Tibial nerve (tissue), 4 donors: ENCODE measurements around the gene CRYBB1. TPM values are rescaled to one million over a fixed set of nuclear protein-coding genes. Genes with fewer than 3 reads are reported as not detected.

ENCODE experiments used
- DNase-seq, 2 donors: peaks; one replicate each; pipeline ENCODE4 v3.0.0-alpha.2; 2019; ENCODE audit warnings: low spot score in 2 of 2
- H3K27ac ChIP-seq, 4 donors: fragments of 200-600 bp; sonication (generic) in 3 of 4; one replicate each; pipeline ENCODE4 v1.5.1; 2017 to 2019; ENCODE audit warnings: mild to moderate bottlenecking in 1 of 4
- H3K27me3 ChIP-seq, 2 donors: fragments of 200-600 bp; sonication (generic) in 1 of 2; one replicate each; pipeline versions ENCODE4 v1.5.1 to v1.6.0; 2017 to 2019
- H3K36me3 ChIP-seq, 3 donors: fragments of 200-600 bp; sonication (generic); one replicate each; pipeline ENCODE4 v1.5.1; 2018 to 2019
- H3K4me1 ChIP-seq, 4 donors: fragments of 200-600 bp; sonication (generic) in 3 of 4; one replicate each; pipeline ENCODE4 v1.5.1; 2017 to 2019
- H3K4me3 ChIP-seq, 4 donors: fragments of 200-600 bp; sonication (generic) in 3 of 4; one replicate each; pipeline ENCODE4 v1.5.1; 2017 to 2019; ENCODE audit warnings: mild to moderate bottlenecking in 1 of 4, moderate library complexity in 1 of 4
- H3K9me3 ChIP-seq, 4 donors: fragments of 200-600 bp; sonication (generic) in 3 of 4; one replicate each; pipeline ENCODE4 v1.5.1; 2017 to 2019
- EP300 ChIP-seq, 2 donors: sonication (generic); formaldehyde crosslinking; IDR thresholded peaks; one replicate each; pipeline ENCODE4 v1.6.1; 2017; ENCODE audit warnings: antibody characterized with exemption in 2 of 2, mild to moderate bottlenecking in 1 of 2
- POLR2A ChIP-seq, 2 donors: fragments of 450-650 bp; IDR thresholded peaks; one replicate each; pipeline ENCODE4 v1.6.1; 2017; ENCODE audit warnings: antibody characterized with exemption in 2 of 2, mild to moderate bottlenecking in 2 of 2, moderate library complexity in 2 of 2
- WGBS, 2 donors: methylation state at CpG; one replicate each; pipeline ENCODE4 v1.1.5; 2018; 5-methylcytosine and 5-hydroxymethylcytosine counted together
- total RNA-seq, 4 donors: library from RNA; depleted of rRNA; stranded (reverse); fragments of >200 nt; gene quantifications; one replicate each; pipeline ENCODE4 v1.1.0, GENCODE V29; 2016
- TF ChIP-seq, protein P1 (sequence below), 5 experiments: fragments of 200-600 bp in 3 of 5; fragments of 450-650 bp in 2 of 5; sonication (generic) in 3 of 5; IDR thresholded peaks; one replicate each; pipeline ENCODE4 v1.5.1; 2016 to 2019; ENCODE audit warnings: antibody characterized with exemption in 5 of 5, mild to moderate bottlenecking in 3 of 5, moderate library complexity in 2 of 5

The CRYBB1 gene
- total RNA-seq, 4 donors from 2014 or later, result 0.84 to 4.8 (median 1.8) TPM

DNA sequence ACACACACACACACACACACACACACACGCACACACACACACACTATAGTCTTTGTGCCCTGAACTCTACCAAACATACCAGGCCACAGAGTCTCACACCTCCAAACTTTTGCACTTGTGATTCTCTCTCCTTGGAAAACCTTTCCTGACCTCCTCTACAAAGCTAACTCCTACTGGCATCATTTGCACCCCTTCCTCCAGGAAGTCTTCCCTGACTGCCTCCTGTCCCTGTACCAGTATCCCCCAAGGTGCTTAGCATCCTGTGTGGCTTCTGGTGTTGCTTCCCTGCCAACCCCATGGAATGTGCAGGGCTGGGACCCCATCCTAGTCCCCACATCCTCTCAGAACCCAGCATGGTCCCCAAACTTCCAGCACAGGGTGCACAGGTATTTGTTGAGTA lies 36.8 kb downstream of the CRYBB1 start:
- Histone ChIP-seq H3K27ac (no peak overlapping the region), H3K4me1 (peaks cover 0 to 13% (median 6%) of the 10 kb centered on the region in 4 donors), H3K4me3 (no peak overlapping the region), H3K27me3 (no peaks in the 10 kb centered on the region), H3K36me3 (peaks cover 0 to 12% (median 0%) of the 10 kb centered on the region in 3 donors), H3K9me3 (no peaks in the 10 kb centered on the region)
- no peak for DNase-seq
- TF ChIP-seq POLR2A (IDR thresholded peaks at IDR 0.05) (no peak), EP300 (IDR thresholded peaks at IDR 0.05) (no peak)
- TF ChIP-seq, protein P1, sequence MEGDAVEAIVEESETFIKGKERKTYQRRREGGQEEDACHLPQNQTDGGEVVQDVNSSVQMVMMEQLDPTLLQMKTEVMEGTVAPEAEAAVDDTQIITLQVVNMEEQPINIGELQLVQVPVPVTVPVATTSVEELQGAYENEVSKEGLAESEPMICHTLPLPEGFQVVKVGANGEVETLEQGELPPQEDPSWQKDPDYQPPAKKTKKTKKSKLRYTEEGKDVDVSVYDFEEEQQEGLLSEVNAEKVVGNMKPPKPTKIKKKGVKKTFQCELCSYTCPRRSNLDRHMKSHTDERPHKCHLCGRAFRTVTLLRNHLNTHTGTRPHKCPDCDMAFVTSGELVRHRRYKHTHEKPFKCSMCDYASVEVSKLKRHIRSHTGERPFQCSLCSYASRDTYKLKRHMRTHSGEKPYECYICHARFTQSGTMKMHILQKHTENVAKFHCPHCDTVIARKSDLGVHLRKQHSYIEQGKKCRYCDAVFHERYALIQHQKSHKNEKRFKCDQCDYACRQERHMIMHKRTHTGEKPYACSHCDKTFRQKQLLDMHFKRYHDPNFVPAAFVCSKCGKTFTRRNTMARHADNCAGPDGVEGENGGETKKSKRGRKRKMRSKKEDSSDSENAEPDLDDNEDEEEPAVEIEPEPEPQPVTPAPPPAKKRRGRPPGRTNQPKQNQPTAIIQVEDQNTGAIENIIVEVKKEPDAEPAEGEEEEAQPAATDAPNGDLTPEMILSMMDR (IDR thresholded peaks at IDR 0.05), result no peak
- 0 to 35% methylated on average over 1 of the region's 1 CpG for WGBS, 2 donors

DNA sequence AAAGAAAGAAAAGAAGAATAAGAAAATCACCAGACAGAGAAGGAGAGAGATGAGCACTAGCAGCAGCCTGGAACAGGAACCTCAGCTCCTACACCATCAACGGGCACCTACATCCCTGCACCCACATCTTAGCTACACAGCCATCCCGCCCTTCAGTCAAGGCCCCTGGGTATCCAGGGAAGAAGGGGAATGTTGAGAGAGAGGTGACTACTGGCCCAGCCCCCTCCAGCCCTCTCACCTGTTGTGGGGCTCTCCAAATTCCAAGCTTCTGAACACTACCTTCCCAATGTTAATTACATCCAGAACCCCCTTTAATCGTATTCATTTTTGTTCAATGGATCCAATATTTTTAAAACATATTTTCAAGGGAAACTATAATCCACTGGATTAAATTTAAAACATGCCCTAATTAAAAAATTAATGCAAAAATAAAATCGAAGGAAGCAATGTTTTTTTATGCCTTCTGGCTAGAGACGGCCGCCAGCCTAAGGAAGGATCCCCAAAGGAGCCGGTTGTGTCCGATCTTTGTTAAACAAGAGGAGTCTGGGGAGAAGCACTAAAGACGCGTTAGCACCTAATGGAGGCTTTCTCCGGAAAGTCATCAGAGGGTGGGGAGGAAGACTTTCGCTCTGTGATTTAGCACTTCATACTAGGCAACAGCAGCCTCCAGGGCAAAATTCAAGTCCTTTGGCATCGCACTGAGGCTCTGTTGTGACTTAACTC lies 37.4 kb downstream of the CRYBB1 start:
- Histone ChIP-seq H3K27ac (no peak overlapping the region), H3K4me1 (peaks cover 0 to 17% (median 4%) of the 10 kb centered on the region in 4 donors), H3K9me3 (no peaks in the 10 kb centered on the region), H3K4me3 (no peak overlapping the region), H3K36me3 (peaks cover 0 to 12% (median 0%) of the 10 kb centered on the region in 3 donors), H3K27me3 (no peaks in the 10 kb centered on the region)
- TF ChIP-seq EP300 (IDR thresholded peaks at IDR 0.05) (no peak), POLR2A (IDR thresholded peaks at IDR 0.05) (no peak)
- TF ChIP-seq, protein P1 (IDR thresholded peaks at IDR 0.05), result no peak
- no peak for DNase-seq
- WGBS, 2 donors, result 59 to 62% methylated on average over 13 of the region's 13 CpGs

DNA sequence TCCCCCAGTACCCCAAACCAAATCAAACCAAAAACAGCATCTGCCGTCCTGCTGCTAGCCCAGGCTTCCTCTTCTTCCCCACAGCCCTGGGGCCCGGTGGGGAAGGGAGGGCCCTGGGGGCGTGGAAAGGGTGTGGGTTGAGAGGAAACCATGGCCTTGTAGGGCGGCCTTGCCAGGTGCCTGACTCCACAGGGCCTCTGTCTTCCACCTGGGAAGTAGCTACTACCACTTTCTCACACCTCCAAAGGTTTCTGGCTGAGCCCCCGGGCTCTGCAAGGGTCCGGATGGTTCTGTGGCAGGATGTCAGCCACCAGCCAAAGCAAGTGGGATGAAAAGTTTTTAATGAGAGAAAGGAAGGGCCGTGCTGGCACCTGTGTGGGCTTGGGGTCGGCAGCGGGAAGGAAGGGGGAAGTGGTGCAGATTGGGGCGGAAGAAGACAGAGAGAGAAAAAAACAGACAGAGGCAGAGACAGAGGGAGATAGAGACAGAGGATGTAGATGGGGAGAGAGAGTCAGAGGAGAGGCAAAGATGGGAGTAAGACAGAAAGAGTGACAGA lies 38.4 kb downstream of the CRYBB1 start:
- H3K27ac ChIP-seq, result no peak overlapping the region
- peaks cover 0 to 19% (median 2%) of the 10 kb centered on the region in 4 donors for H3K4me1 ChIP-seq
- H3K9me3 ChIP-seq, result no peaks in the 10 kb centered on the region
- no peak overlapping the region for H3K4me3 ChIP-seq
- TF ChIP-seq EP300 (IDR thresholded peaks at IDR 0.05) (no peak), POLR2A (IDR thresholded peaks at IDR 0.05) (no peak)
- TF ChIP-seq, protein P1 (IDR thresholded peaks at IDR 0.05), result no peak
- no peaks in the 10 kb centered on the region for H3K27me3 ChIP-seq
- H3K36me3 ChIP-seq, result peaks cover 0 to 12% (median 0%) of the 10 kb centered on the region in 3 donors
- no peak for DNase-seq
- WGBS, 2 donors, result 54 to 62% methylated on average over 9 to 10 of the region's 10 CpGs

DNA sequence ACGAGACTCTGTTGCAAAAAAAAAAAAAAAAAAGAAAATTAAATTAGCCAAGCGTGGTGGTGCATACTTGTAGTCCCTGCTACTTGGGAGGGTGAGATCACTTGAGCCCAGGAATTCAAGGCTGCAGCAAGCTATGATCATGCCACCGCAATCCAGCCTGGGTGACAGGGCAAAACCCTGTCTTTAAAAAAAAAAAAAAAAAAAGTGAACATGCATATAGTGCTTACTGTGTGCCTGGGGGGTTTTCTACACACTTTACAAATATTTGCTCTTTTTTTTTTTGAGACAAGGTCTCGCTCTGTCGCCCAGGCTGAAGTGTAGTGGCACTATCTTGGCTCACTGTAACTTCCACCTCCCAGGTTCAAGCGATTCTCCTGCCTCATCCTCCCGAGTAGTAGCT lies 40.7 kb downstream of the CRYBB1 start:
- Histone ChIP-seq H3K27me3 (no peaks in the 10 kb centered on the region), H3K4me1 (peaks cover 0 to 20% (median 2%) of the 10 kb centered on the region in 4 donors), H3K9me3 (no peaks in the 10 kb centered on the region), H3K27ac (no peak overlapping the region), H3K4me3 (no peak overlapping the region), H3K36me3 (peaks cover 0 to 6% (median 0%) of the 10 kb centered on the region in 3 donors)
- 91 to 98% methylated on average over 7 of the region's 7 CpGs for WGBS, 2 donors
- TF ChIP-seq EP300 (IDR thresholded peaks at IDR 0.05) (no peak), POLR2A (IDR thresholded peaks at IDR 0.05) (no peak)
- TF ChIP-seq, protein P1 (IDR thresholded peaks at IDR 0.05), result no peak
- no peak for DNase-seq

DNA sequence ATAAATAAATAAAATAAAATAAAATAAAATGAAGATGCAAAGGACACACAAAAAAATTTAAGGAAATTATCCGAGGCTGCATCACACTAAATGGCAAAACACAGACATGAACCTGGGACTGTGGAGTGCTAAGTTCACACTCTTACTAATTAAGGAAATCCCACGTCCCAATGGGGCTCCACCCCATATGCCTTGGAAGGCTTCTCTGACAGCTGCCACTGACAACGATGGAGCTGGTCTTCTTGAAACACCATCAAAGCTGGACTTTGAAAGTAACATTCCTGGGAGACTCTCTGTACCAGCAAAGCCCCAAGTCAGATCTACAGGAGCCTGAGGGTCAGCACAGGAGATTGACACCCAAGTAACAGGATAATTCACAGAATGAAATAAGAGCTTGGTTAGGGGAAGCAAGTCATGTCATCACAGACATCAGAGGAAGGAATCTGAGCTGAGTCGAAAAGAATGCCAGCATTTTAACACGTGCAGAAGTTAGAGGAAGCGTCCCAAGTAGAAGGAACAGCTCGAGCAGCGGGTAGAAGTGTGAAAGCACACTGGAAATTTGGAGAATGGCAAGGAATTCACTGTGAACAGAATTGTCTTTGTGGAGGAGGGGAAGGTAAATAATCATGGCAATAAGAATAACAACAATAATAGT lies 41.7 kb downstream of the CRYBB1 start:
- WGBS, 2 donors, result 42 to 44% methylated on average over 8 of the region's 8 CpGs
- no peaks in the 10 kb centered on the region for H3K36me3 ChIP-seq
- no peak overlapping the region for H3K27ac ChIP-seq
- H3K4me3 ChIP-seq, result no peak overlapping the region
- no peaks in the 10 kb centered on the region for H3K27me3 ChIP-seq
- TF ChIP-seq POLR2A (IDR thresholded peaks at IDR 0.05) (no peak), EP300 (IDR thresholded peaks at IDR 0.05) (no peak)
- TF ChIP-seq, protein P1 (IDR thresholded peaks at IDR 0.05), result no peak
- H3K9me3 ChIP-seq, result no peaks in the 10 kb centered on the region
- no peak for DNase-seq
- peaks cover 0 to 20% (median 2%) of the 10 kb centered on the region in 4 donors for H3K4me1 ChIP-seq
